Naive thymus-derived CD4-positive, alpha-beta T cell (primary cell): ENCODE measurements around the gene NPB. TPM values are rescaled to one million over a fixed set of nuclear protein-coding genes. Genes with fewer than 3 reads are reported as not detected.

Experiments
- ATAC-seq: fragments of 150-1000 bp; cut with Tn5 transposase; 2 replicates; pipeline ENCODE4 v1.10.0; 2021; ENCODE audit warnings: mild to moderate bottlenecking, moderate library complexity
- CTCF ChIA-PET: fragments of 350-600 bp; sonication (Branson Sonifier 250); formaldehyde crosslinking; loops from one replicate; lab custom pipeline; 2021; ENCODE audit warnings: antibody characterized with exemption; lab: Charles Lee
- POLR2A ChIA-PET: fragments of 350-600 bp; sonication (Branson Sonifier 250); formaldehyde crosslinking; loops from one replicate; lab custom pipeline; 2021; ENCODE audit warnings: antibody characterized with exemption, inconsistent platforms; lab: Charles Lee
- DNase-seq, 9 donors: peaks; one replicate each; pipeline versions ENCODE4 v3.0.0 to v3.0.0-alpha.2; 2020 to 2022; ENCODE audit warnings: mixed read lengths in 1 of 9
- H3K27ac ChIP-seq: one replicate; pipeline ENCODE4 v1.7.0; 2013; ENCODE audit warnings: mild to moderate bottlenecking, low read depth, low read length, moderate library complexity
- H3K27me3 ChIP-seq, 2 donors: one replicate each; pipeline ENCODE4 v1.7.0; 2013; ENCODE audit warnings: low read length in 2 of 2, mild to moderate bottlenecking in 2 of 2, moderate library complexity in 2 of 2; ENCODE audit not compliant: control insufficient read depth in 2 of 2, insufficient read depth in 2 of 2
- H3K36me3 ChIP-seq, 3 experiments: 1 replicate in 2 of 3; 2 replicates in 1 of 3; pipeline ENCODE4 v1.7.0; 2013; ENCODE audit warnings: low read length in 3 of 3, mild to moderate bottlenecking in 3 of 3, moderate library complexity in 1 of 3; ENCODE audit not compliant: insufficient read depth in 3 of 3, control insufficient read depth in 2 of 3
- H3K4me1 ChIP-seq, 2 donors: one replicate each; pipeline ENCODE4 v1.7.0; 2013; ENCODE audit warnings: low read length in 2 of 2, mild to moderate bottlenecking in 2 of 2, moderate library complexity in 1 of 2; ENCODE audit not compliant: control insufficient read depth in 2 of 2, insufficient read depth in 2 of 2
- H3K4me3 ChIP-seq: 2 replicates; pipeline ENCODE4 v1.7.0; 2013; ENCODE audit warnings: mild to moderate bottlenecking, low read length
- H3K9me3 ChIP-seq, 3 experiments: 1 replicate in 2 of 3; 2 replicates in 1 of 3; pipeline ENCODE4 v1.7.0; 2013; ENCODE audit warnings: low read length in 3 of 3; ENCODE audit not compliant: control insufficient read depth in 2 of 3
- H3K27ac Mint-ChIP-seq, 9 donors: one replicate each; pipeline ENCODE4 v1.8.0; 2020 to 2022; ENCODE audit warnings: mixed read lengths in 9 of 9, mild to moderate bottlenecking in 8 of 9, moderate library complexity in 5 of 9, inconsistent platforms in 2 of 9
- H3K27me3 Mint-ChIP-seq, 5 donors: one replicate each; pipeline ENCODE4 v1.8.0; 2021 to 2022; ENCODE audit warnings: mixed read lengths in 5 of 5, mild to moderate bottlenecking in 1 of 5
- H3K36me3 Mint-ChIP-seq, 5 donors: one replicate each; pipeline ENCODE4 v1.8.0; 2020 to 2022; ENCODE audit warnings: mixed read lengths in 5 of 5, mild to moderate bottlenecking in 3 of 5, inconsistent platforms in 1 of 5
- H3K4me1 Mint-ChIP-seq, 7 donors: one replicate each; pipeline ENCODE4 v1.8.0; 2020 to 2022; ENCODE audit warnings: mixed read lengths in 7 of 7, mild to moderate bottlenecking in 3 of 7, inconsistent platforms in 1 of 7
- H3K4me3 Mint-ChIP-seq, 10 donors: one replicate each; pipeline ENCODE4 v1.8.0; 2020 to 2022; ENCODE audit warnings: mild to moderate bottlenecking in 10 of 10, mixed read lengths in 10 of 10, moderate library complexity in 6 of 10, inconsistent platforms in 2 of 10
- H3K9me3 Mint-ChIP-seq, 11 donors: one replicate each; pipeline ENCODE4 v1.8.0; 2020 to 2022; ENCODE audit warnings: mixed read lengths in 11 of 11, mild to moderate bottlenecking in 4 of 11, inconsistent platforms in 1 of 11, moderate library complexity in 1 of 11
- intact Hi-C, 2 donors: fragments of 100-400 bp; cut with micrococcal nuclease; formaldehyde crosslinking; loops; one replicate each; pipeline ENCODE4 v1.15.1; 2023
- polyA plus RNA-seq, 2 donors: library from polyadenylated mRNA; unstranded; fragments of 300-500 nt; fragmentation: Illumina TruSeq; gene quantifications; one replicate each; pipeline ENCODE4 v1.2.3, GENCODE V29; 2021
- total RNA-seq, 6 experiments: library from RNA in 5 of 6; stranded (reverse) in 5 of 6; gene quantifications; 1 replicate in 5 of 6; 2 replicates in 1 of 6; pipeline ENCODE4 v1.2.3 and lab custom pipeline; 2021 to 2026

Gene NPB
- total and polyA plus RNA-seq, 7 experiments from 2014 or later, result 0.20 to 0.59 (median 0.51) TPM; not detected in 2

DNA sequence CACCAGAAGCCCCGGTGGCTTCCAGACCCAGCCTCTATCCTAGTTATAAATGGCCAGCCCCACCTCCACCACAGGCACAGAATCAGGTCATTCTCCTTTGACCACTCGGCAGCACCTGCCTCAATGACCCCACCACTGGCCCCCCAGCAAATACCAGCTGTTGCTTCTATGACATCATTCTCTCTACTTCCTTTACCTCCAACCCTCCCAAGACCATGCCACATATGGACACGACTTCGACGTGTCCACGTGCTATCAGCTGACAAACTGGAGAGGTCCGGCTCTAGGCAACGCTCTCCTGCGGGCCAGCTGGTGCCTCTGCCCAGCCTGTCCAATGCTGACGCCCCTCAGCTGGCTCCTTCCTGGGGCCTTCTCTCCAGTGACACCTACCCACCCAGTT, 16.6 kb upstream of the NPB start:
- Histone ChIP-seq H3K4me1 (peaks cover 4 to 11% of the 10 kb centered on the region in 2 donors), H3K36me3 (peaks cover 14 to 74% (median 20%) of the 10 kb centered on the region in 3 experiments), H3K27me3 (no peaks in the 10 kb centered on the region)

DNA sequence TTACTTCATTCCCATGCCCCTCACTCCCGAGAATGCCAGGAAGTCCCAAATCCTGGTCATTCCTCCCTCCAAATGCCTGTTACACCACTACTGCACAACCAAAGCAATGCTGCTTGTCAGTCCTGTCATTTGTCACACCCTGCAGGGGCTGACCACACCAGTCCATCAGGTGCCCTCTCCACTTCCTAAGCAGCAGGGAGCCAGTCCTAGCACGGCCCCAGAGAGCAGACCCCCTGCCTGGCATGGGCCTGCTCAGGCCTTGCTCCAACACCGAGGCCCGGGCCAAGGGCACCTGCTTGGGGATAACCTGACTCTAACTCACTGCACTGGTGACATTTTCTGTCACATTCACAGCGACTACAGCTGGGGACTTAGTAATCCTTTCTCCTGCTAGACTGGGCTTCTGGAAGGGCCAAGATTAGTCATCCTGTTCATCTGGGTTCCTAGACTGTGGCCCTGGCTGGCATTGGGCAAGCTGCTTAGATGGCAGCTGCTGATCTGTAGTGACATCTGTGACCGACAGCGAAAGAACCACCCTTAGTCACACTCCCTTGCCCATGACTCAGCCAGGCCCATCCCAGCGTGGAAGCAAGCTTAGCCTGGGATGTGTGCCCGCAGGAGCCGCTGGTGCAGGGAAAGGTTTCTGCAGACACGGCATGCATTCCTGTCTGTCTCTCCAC, 16.0 kb upstream of the NPB start:
- intact Hi-C loops, result no loop called here
- peaks cover 14 to 74% (median 20%) of the 10 kb centered on the region in 3 experiments for H3K36me3 ChIP-seq
- peaks cover 5 to 31% (median 10%) of the 10 kb centered on the region in 5 donors for H3K36me3 Mint-ChIP-seq

More for the DNA sequence above, 16.6 kb upstream of the NPB start:
- ATAC-seq, result no peak
- Mint-ChIP-seq H3K9me3 (peaks cover 0 to 1% (median 0%) of the 10 kb centered on the region in 11 donors), H3K27ac (peak overlapping the region in 5 of 9 donors; percentile 24 to 85 (median 46)), H3K4me1 (peaks cover 0 to 23% (median 20%) of the 10 kb centered on the region in 7 donors), H3K27me3 (no peaks in the 10 kb centered on the region), H3K36me3 (peaks cover 5 to 31% (median 10%) of the 10 kb centered on the region in 5 donors), H3K4me3 (no peak overlapping the region)
- no peak overlapping the region for H3K27ac ChIP-seq
- intact Hi-C loops, result no loop called here
- POLR2A ChIA-PET, result interaction anchor here (1.3 kb wide), 1 partner anchor 16 kb away, joined by 3 read pairs; no protein-coding TSS in a partner anchor
- CTCF ChIA-PET, result no interaction called here
- no peak overlapping the region for H3K4me3 ChIP-seq
- no peaks in the 10 kb centered on the region for H3K9me3 ChIP-seq
- DNase-seq, result no peak

DNA sequence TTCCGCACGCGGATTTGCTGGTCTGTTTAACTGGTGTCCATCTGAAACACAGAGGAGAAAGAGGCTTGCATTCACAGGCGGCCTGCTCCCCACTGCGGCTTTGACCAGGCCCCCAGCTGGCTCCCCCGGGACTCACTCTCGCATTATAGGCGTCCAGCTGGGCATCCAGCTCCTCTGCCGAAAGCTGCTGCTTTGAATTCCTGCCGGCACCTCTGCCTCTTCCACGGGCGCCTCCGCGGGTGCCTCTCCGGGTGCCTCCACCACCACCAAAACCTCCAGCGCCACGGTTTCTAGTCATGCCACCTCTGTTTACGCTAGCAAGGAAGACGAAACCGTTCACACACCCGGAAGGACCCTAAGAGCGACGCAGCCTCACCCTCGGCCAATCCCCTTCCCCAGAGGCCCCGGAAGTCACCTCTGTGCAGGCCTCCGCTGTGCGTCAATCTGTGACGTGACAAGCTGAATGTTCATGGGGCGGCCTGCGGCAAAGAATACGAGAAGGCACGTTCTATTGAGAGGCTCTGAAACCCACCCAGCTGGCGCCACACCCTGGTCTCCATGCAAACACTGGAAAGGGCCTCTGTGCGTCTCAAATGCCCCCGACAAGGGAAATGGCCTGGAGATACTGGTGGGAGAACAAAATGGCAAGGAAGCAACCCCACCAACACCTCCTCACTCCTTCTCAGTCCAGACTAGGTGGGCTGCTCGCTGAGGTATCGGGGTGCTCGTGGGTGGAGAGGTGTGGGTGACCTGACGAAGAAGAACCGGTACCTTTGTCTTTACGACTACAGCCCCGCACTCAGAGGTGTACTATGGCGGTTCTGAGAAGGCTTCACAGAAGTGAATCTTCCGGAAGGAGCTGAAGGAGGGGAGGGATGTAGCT, 13.7 kb upstream of the NPB start:
- H3K27ac Mint-ChIP-seq, result peak overlapping the region in 5 of 9 donors; percentile 41 to 82 (median 58)

More for the DNA sequence above, 16.0 kb upstream of the NPB start:
- Mint-ChIP-seq H3K9me3 (peaks cover 0 to 1% (median 0%) of the 10 kb centered on the region in 11 donors), H3K4me1 (peaks cover 0 to 26% (median 21%) of the 10 kb centered on the region in 7 donors), H3K27ac (peak overlapping the region in 5 of 9 donors; percentile 24 to 85 (median 49)), H3K4me3 (no peak overlapping the region), H3K27me3 (no peaks in the 10 kb centered on the region)
- ChIA-PET POLR2A (interaction anchor here (0.9 kb wide), 1 partner anchor 19 kb away, joined by 3 read pairs; no protein-coding TSS in a partner anchor), CTCF (no interaction called here)
- ATAC-seq (peak; percentile 26), DNase-seq (no peak)
- Histone ChIP-seq H3K9me3 (no peaks in the 10 kb centered on the region), H3K4me3 (no peak overlapping the region), H3K27ac (no peak overlapping the region), H3K27me3 (no peaks in the 10 kb centered on the region), H3K4me1 (peaks cover 8 to 14% of the 10 kb centered on the region in 2 donors)

DNA sequence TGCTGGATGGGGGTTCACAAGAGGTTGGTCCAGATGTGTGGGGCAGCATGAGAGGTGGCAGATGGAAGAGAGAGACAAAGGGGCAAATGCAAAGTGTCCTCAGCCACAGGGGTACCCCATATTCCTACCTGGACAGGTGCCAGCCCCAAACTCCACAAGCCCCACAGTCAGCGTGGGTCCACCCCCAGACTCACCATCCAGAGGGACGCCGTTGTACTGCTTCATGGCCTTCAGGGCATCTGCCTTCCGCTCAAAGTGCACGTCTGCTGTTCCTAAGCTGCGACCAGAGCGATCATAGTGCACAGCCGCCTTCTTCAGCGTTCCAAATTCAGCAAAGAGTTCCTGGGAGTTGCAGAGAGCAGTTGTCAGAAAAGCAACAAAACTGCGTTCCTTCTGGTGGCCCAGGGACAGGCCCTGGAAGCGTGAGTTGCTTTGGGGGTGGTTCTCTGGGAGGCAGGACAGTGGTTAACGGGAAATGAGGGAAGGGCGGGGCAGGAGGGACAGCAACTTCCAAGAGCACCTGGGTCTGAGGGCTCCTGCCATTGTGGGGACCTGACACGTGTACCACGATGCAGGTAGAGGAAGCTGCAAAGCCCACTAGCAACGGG, 12.9 kb upstream of the NPB start:
- no peaks in the 10 kb centered on the region for H3K27me3 ChIP-seq
- Mint-ChIP-seq H3K9me3 (peaks cover 0 to 1% (median 0%) of the 10 kb centered on the region in 11 donors), H3K27me3 (no peaks in the 10 kb centered on the region), H3K4me3 (peak overlapping the region; percentile 45 to 96 (median 68)), H3K27ac (peak overlapping the region in 7 of 9 donors; percentile 41 to 92 (median 75)), H3K36me3 (peaks cover 9 to 28% (median 10%) of the 10 kb centered on the region in 5 donors), H3K4me1 (peaks cover 0 to 32% (median 24%) of the 10 kb centered on the region in 7 donors)
- no peaks in the 10 kb centered on the region for H3K9me3 ChIP-seq
- H3K4me3 ChIP-seq, result no peak overlapping the region
- peak overlapping the region; percentile 10 for H3K27ac ChIP-seq
- DNase-seq (no peak), ATAC-seq (no peak)
- intact Hi-C loops, result no loop called here
- peaks cover 14 to 61% (median 20%) of the 10 kb centered on the region in 3 experiments for H3K36me3 ChIP-seq
- POLR2A ChIA-PET, result interaction anchor here (0.8 to 5.2 kb wide), 3 partner anchors 16 to 186 kb away, joined by 3 to 26 read pairs (median 5); no protein-coding TSS in a partner anchor
- CTCF ChIA-PET, result no interaction called here
- H3K4me1 ChIP-seq, result peaks cover 16 to 20% of the 10 kb centered on the region in 2 donors

More for the DNA sequence above, 13.7 kb upstream of the NPB start:
- no peaks in the 10 kb centered on the region for H3K9me3 ChIP-seq
- peaks cover 9 to 28% (median 10%) of the 10 kb centered on the region in 5 donors for H3K36me3 Mint-ChIP-seq
- H3K4me1 ChIP-seq, result peaks cover 16 to 20% of the 10 kb centered on the region in 2 donors
- CTCF ChIA-PET, result no interaction called here
- H3K27me3 ChIP-seq, result no peaks in the 10 kb centered on the region
- POLR2A ChIA-PET, result interaction anchor here (0.8 to 5.2 kb wide), 3 partner anchors 15 to 185 kb away, joined by 3 to 26 read pairs (median 5); no protein-coding TSS in a partner anchor
- H3K36me3 ChIP-seq, result peaks cover 14 to 64% (median 20%) of the 10 kb centered on the region in 3 experiments
- ATAC-seq (no peak), DNase-seq (no peak)
- no peaks in the 10 kb centered on the region for H3K27me3 Mint-ChIP-seq
- peaks cover 0 to 32% (median 24%) of the 10 kb centered on the region in 7 donors for H3K4me1 Mint-ChIP-seq
- H3K4me3 Mint-ChIP-seq, result peak overlapping the region; percentile 45 to 96 (median 68)
- intact Hi-C loops, result no loop called here
- no peak overlapping the region for H3K4me3 ChIP-seq
- H3K27ac ChIP-seq, result peak overlapping the region; percentile 7
- H3K9me3 Mint-ChIP-seq, result peaks cover 0 to 1% (median 0%) of the 10 kb centered on the region in 11 donors

DNA sequence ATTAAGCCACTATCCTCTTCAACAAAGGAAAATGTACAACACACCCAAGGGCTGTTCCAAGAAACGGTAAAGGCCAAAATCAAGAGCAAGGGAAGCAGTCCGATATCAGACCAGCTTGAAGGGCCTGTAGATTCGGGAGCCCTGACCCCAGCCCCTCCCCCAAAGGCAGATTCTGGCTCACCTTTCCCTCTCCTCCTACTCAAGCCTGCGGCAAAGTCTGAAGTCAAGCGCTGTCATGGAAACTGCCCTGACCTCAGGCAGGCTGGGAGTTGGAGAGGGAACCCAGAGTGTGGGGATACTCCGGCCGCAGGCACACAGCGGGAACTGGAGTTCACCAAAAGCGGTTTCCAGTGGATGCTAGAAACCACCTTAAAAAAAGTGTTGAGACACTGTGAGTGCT, 12.4 kb upstream of the NPB start:
- POLR2A ChIA-PET, result interaction anchor here (1.0 to 5.2 kb wide), 2 partner anchors 17 to 23 kb away, joined by 5 to 26 read pairs; no protein-coding TSS in a partner anchor
- peaks cover 14 to 59% (median 20%) of the 10 kb centered on the region in 3 experiments for H3K36me3 ChIP-seq
- H3K4me3 Mint-ChIP-seq, result peak overlapping the region; percentile 45 to 96 (median 84)

More for the DNA sequence above, 12.4 kb upstream of the NPB start:
- intact Hi-C loops, result loop anchor here (2.0 to 5.0 kb wide), 3 partner anchors 29 to 57 kb away; partner anchors contain the start of genes MAFG (in 1 of the 2), MCRIP1 (in 1 of the 2) and SIRT7 (in 1 of the 2)
- H3K36me3 Mint-ChIP-seq, result peaks cover 9 to 28% (median 10%) of the 10 kb centered on the region in 5 donors
- CTCF ChIA-PET, result no interaction called here
- peaks cover 0 to 32% (median 24%) of the 10 kb centered on the region in 7 donors for H3K4me1 Mint-ChIP-seq
- H3K4me1 ChIP-seq, result peaks cover 16 to 20% of the 10 kb centered on the region in 2 donors
- no peak overlapping the region for H3K4me3 ChIP-seq
- DNase-seq, result no peak
- peak overlapping the region; percentile 10 for H3K27ac ChIP-seq
- peaks cover 0 to 1% (median 0%) of the 10 kb centered on the region in 11 donors for H3K9me3 Mint-ChIP-seq
- H3K9me3 ChIP-seq, result no peaks in the 10 kb centered on the region
- ATAC-seq, result no peak
- H3K27me3 ChIP-seq, result no peaks in the 10 kb centered on the region
- no peaks in the 10 kb centered on the region for H3K27me3 Mint-ChIP-seq
- peak overlapping the region in 8 of 9 donors; percentile 43 to 92 (median 76) for H3K27ac Mint-ChIP-seq
